AG08395 (cell line): ENCODE results near the gene PRSS57.
"Not testable (repeated sequence)": the region's sequence is repeated elsewhere in the genome, so short reads cannot be mapped to it uniquely, and the experiment has no call there.

Experiments used
- DNase-seq: peaks from one replicate; pipeline ENCODE4 v3.0.0; 2012; ENCODE audit warnings: mixed read lengths, low spot score

Gene PRSS57

DNA sequence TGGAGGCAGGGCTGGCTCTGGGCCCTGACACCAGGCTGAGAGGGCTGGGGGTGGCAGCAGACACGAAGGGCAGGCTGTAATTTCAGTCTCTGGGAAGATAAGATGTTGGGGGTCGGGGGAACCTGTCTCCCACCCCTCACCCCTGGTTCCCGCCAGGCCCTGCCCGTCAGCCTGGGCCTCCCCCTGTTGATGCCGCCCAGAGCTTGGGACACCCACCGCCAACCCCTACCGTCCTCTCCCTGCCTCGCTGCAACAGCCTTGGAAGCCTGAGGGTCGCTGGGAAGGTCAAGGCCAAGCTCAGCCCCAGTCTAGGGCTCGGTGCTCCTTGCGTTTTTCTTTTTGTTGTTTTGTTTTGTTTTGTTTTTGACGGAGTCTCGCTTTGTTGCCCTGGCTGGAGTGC is 28.0 kb upstream of the PRSS57 start:
- DNase-seq = no peak

DNA sequence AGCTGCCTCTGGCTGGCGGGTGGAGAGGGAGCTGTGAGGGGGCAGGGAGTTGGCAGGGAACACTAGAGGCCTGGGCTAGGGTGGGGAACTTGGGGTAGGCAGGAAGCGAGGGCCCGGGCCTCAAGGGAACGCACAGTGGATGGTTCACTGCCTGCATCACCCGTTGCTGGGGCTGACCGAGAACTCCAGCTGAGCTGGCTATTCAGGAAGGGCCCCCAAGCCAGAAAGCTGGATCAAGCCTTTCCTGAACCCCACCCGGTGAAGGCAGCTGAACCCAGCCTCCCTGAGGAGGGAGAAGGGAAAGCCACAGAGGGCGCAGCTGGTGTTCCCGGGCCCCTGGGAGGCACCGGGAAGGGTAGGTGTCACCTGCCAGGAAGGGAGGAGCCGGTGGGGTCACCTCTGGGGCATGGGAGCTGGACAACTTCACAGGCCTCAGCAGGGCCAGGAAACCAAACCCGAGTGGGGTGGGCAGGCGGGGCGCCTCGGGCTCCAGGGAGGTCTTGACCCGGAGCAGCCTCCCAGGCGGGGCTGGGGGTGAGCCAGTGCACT is 27.4 kb upstream of the PRSS57 start:
- DNase-seq = no peak

DNA sequence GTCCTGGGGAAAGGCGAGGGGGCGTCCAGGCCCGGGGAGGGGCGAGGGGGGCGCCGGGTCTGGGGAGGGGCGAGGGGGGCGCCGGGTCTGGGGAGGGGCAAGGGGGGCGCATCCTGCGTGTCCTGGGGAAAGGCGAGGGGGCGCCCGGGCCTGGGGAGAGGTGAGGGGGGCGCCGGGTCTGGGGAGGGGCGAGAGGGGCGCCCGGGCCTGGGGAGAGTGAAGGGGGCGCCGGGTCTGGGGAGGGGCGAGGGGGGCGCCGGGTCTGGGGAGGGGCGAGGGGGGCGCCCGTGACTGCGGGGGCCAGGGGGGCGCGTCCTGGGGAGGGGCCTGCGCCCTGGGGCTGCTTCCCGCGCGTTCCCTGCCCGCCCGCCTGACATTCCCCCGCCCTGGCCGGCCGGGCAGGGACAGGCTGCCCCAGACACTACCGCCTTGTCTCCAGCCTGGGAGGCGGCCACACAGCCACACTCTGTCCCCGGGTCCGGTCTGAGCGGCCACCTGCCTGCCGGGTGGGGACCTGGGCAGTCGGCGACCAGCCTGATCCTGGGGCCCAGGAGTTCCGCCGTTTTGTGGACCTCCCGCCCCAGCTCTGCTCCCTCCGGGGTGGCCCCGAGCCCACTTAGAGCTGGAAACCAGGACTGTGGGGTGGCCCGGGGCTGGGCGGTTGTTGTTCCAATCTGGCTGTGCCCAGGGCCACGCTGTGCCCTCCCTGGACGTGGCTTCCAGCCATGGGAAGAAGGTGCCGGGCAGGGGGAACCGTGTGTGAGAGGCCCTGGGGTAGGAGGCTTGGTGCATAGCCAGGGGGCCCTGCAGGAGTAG is 25.3 kb upstream of the PRSS57 start:
- DNase-seq = no peak

DNA sequence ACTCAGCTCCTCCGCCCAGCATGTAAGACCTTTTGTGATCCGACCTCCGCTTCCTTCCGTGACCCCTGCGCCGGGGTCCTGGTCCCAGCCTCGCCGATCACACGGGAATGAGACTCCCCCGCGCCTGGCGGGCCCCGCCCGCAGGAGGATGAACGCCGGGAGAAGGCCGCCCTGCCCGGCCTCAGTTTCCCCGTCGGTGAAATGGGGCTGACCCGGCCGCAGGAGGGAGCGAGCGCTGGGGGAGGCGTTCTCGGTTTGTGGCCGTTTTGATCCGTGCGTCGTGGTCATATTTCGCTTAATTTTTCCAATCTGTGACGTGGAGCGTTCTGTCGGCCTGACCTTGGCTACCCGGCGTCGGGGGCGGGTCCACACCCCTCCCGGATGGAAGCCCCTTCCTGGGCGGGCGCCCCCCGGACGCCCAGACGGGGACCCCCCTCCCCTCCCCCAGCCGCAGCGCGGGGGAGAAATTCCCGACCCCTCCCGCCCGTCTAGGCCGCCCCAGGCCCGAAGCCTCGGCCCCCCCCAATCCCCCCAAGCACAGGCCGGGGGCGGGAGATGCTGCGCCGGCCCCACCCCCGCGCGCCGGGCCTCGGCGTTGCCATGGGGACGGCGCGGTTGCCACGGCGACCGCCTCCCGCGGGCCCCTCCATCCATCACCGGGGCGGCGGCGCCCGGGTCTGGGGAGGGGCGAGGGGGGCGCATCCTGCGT is 24.5 kb upstream of the PRSS57 start:
- DNase-seq = no peak

DNA sequence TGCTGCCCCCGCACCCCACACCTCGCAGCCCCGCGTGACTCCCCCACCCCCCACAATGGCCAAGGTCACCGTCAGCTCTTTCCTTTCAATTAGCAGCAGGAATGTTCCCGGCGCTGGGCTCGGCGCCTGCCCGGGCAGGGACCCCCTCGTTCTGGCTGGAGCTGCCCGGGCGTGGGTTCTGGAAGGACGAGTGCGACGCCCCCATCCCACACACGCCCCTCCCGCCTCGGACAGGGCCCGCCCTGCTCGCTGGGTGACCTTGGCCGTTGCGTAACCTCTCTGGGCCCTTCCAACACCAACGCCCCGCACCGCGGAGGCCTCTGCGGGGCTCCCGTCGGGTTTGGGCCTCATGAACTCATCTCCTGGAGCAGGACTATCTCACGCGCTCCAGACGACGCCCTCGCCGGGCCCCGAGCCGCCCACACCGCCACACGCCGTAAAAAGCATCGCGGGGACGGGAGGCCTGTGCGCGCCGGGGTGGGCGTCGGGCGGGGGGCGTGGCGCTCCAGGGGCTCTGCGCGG is 23.8 kb upstream of the PRSS57 start:
- DNase-seq = no peak

DNA sequence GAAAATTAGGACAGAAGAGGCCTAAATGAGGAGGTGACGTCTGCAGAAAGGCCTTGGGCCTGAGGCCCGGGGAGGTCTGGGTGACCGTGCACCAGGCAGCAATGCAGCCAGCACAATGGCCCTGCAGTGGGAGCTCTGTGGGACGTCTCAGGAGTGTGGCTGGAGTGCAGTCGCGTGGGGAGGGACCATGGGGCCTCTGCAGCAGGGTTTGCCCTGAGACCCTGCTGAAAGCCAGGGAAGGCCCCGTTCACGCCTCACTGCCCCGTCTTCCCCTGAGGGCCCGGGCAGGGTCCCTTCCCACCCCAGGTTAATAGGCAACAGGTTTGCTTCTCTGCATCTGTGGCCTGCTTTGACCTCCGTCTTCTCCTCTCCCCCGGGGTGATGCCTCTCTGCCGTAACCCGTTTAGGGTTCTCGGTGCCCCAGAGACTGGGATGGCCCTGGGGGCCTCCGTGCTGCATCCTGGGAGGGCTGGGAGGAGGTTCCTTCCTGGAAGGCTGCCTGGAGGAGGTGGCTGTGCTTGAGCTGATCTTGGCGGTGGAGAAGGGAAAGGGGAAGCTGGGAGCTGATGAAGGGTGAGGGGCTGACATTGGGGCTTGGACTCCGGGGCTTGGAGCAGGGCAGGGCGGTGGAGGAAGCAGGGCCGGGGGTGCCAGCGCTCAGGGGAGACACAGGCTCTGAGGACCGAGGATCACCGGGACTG is 23.1 kb upstream of the PRSS57 start:
- DNase-seq = no peak

DNA sequence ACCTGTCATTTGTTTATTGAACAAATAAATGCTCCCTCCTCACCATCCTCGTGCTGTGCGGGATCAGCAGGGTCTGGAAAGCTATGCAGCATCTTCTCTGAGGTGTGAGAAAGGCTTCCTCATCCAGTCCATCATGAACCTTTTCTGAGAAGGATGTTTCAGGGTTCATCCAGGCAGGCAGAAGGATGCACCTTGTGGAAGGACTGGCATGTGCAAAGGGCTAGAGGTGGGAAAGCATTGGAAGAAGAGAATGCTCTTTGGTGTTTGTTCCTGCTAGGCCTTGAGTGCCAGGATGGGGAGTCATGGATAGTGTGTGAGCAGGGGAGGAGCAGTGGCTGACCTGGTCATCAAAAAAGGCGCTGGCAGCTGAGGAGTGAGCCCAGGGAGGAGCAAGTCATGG is 20.1 kb upstream of the PRSS57 start:
- no peak for DNase-seq

DNA sequence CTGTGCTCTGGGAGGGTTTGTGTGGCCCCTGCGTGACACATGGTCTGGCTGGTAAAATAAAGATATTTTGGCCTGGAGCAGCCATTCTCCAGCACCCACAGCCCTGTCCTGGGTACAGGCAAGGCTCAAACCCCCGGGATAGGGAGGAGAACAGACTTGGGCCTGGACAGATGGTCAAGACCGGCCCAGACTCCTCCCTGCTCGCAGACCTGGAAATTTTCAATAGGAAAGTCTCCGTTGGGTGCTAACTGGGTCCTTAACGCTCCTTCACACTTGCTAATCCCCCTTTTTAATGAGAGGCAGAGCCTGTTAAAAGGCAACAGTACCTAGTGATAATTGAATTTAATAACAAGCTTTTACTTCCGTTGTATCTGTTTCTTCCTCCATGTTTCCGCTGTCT is 16.0 kb upstream of the PRSS57 start:
- no peak for DNase-seq

DNA sequence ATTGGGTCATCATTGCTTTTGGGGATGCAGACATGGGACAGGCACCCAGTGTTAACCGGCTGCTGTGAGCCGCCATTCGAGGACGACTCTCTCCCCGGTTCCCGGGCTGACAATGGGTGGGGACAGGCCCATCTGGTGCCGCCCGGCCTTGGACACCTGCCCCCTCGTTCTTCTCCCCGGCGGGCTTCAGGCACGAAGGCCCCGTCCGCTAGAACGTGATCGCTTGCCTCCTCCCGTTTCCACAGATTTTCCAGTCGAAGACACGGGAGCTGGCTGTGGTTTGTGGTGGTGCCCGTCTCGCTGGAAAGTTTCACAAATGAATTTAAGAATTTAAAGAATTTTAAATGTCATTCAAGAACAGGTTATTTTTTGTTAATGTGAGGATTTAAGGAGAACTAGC is 15.5 kb upstream of the PRSS57 start:
- no peak for DNase-seq

DNA sequence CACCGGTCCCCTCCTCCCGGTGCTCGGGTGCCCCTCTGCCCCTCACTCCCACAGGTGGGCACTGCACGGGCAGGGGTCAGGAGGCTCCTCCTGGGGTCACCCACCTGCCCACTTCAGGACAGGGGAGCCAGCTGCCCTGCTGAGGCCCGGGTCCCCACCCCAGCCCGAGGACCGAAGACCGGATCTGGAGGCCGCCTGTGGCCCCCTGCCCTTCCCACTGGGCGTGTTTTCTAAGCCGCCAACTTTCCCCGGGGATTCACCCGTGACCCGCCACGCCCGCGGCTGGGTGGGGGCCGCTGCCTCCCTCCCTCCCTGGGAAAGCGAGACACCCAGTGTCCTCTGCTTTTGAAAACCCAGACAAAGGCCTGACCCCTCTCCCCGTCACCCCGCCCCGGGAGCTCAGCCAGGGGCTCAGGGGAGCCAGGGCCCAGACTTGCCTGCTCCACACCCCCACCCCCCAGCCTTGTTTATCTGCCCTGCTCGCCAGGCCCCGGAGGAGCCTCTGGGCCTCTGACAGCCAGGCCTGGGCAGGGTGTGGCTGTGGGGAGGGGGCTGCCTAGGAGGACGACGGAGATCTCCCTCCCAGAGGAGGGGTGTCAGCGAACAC is 14.8 kb upstream of the PRSS57 start:
- no peak for DNase-seq

DNA sequence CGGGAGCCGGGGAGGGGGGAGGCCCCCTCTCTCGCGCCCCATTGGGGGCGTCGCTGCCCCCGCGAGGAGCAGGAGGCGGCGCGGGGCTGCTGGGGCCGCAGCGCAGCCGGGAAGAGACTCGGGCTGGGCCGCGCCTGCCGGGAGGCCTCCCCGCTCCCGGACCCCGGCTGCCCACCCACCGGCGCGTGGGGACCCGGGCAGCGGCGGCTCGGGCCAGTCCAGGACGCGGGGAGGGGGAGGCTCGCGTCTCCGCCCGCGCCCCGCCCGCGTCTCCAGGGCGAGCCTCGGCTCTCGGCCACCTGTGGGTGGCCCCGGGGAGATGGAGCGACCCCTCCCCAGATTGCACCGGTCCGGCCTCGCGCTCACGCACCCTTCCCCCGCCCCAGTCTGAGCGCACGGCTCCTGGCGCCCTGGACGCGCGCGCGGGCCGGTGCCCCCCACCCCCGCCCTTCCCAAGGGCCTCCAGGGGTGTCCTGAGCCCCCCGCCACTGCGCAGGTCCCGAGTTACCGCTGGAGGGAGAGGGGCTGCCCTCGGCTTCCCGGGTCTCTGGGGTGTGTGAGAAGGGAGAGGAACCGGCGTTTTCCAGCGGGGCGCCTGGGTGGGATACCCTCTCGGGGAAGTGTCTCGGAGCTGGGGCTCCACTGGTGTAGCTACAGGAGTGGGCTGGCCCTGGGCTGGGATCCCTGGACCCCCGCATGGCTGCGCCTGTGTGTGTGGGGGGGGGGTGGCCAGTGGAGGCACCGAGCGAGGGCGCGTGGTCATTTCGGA is 14.1 kb upstream of the PRSS57 start:
- no peak for DNase-seq

DNA sequence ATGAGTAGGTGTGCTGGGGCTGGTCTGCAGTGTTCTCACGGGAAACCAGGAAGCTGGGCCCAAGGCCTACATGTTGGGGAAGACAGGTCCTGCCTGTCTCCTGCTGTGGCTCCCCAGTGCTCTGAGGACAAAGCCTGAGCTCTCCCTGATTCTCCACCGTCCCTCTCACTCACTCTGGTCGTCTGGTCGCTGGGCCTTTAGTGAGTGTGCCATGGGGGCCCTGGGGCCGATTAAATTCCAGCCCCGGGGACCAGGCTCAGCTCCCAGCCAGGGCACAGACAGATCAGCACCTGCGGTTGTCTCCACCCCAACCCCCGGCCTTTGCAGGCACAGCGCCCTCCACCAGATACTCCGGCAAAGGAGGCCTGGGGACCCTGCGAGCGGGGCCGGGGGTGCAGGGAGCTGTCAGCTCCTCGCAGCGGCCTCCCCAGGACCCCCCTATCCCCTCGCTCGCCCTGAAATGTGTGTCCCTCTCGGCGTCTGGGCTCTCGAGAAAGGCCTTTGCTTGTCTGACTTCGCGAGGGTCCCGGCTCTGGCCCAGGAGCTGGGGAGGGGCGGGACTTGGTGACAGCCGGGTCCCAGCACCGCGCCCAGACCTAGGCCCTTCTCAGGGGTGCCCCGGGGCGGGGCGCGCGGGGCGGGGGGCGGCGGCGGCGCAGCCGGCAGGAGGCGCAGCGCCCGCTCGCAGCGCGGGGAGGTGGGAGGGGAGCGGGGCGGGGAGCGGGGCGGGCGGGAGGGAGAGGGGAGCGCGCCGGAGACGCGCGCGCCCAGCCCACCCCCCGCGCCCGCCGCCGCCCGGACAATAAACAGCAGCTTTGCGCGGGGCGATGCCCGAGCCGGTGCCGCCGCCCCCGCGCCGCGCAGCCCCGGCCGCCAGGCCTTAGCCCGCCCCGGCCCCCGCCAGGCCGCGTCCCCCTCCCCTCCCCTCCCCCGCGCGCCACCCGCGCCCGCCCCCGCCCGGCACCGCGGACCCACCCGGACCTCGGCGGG is 13.2 kb upstream of the PRSS57 start, which contains the start of gene PALM:
TSS of gene PALM (plus strand) at position 782 of the 990 bp plus-strand sequence. CDS start 212 bp downstream, outside the sequence.
- DNase-seq = no peak

DNA sequence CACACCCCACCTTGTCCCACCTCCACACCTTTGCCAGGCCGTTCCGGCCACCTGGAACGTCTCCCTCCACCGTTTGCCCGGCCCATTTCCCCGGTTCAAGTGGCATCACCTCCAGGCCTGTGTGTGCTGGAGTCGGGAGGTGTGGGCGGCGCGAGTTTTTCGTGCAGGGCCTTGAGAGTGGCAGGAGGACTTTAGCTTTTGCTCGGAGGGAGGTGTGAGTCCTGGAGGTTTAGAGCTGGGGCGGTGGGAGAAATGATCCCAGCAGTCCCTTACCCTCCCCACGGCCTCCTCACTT is 9.1 kb upstream of the PRSS57 start:
- DNase-seq = no peak

DNA sequence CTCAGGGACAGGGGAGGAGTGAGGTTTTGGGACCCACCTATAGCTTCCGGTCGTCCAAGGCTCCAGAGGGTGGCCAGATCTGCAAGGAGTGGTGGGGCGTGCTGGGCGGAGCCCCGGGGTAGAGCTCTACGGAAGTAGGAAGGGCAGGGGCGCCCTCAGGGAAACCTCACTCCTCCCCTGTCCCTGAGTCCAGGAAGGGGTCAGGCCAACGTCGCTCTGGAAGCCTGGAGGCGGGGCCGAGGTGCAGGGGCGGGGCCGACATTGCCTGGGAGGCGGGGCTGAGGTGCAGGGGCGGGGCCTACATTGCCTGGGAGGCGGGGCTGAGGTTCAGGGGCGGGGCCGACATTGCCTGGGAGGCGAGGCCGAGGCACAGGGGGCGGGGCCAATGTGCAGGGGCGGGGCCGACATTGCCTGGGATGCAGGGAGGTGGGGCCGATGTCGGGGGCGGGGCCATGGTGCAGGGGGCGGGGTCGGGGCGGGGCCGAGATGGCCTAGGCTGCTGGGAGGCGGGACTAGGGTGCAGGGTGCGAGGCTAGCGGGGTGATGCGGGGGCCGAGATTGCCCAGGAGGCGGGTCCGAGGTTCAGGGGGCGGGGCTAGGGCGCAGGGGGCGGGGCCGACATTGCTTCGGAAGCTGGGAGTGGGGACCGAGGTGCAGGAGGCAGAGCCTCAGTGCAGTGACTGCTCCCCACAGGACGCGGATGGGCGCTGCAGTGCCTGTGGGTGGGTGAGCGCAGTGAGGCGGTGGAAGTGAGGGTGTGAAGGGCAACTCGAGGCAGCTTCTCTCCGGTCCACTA is 8.6 kb upstream of the PRSS57 start:
- peak; percentile 37 for DNase-seq

DNA sequence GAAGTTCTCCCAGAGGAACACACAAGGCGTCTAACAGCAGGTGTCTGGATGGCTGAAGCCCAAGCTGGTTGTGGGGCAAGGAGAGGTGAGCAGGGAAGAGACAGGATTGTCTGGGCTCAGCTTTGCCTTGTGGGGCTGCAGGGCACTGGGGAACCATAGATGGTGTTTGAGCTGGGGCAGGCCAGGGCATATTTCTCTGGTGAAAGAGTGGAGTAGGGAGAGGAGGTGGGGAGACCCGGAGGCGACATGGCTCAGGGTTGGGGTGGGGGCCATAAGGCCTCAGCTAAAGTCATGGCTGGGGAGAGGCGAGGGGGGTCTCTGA is 8.0 kb upstream of the PRSS57 start:
- DNase-seq = no peak

DNA sequence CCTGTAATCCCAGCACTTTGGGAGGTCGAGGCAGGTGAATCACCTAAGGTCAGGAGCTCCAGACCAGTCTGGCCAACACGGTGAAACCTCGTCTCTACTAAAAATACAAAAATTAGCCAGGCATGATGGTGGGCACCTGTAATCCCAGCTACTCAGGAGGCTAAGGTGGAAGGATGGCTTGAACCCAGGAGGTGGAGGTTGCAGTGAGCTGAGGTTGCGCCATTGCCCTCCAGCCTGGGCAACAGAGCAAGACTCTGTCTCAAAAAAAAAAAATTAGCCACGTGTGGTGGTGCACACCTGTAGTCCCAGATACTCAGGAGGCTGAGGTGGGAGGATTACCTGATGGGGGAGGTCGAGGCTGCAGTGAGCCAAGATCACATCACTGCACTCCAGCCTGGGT is 7.6 kb upstream of the PRSS57 start:
- DNase-seq = not testable (repeated sequence)

DNA sequence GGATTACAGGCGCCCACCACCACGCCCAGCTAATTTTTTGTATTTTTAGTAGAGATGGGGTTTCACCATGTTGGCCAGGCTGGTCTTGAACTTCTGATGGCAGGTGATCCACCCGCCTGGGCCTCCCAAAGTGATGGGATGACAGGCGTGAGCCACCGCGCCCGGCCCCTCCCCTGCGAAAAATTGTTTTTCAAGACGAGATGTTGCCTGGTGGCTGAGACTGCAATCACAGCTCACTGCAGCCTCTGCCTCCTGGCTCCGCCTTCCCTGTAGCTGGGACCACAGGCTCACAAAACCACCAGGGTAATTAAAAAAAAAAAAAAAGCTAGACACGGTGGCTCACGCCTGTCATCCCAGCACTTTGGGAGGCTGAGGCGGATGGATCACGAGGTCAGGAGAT is 4.6 kb upstream of the PRSS57 start:
- DNase-seq = not testable (repeated sequence)

DNA sequence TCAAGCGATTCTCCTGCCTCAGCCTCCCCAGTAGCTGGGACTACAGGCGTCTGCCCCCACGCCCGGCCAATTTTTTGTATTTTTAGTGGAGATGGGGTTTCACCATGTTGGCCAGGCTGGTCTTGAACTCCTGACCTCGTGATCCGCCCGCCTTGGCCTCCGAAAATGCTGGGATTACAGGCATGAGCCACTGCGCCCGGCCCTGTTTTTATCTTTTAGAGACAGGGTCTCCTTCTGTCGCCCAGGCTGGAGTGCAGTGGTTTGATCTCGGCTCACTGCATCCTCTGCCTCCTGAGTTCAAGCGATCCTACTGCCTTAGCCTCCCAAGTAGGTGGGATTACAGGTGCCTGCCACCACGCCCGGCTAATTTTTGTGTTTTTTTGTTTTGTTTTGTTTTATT is 3.3 kb upstream of the PRSS57 start:
- DNase-seq = not testable (repeated sequence)
